Central memory CD8-positive, alpha-beta T cell (primary cell): ENCODE data around the gene CYB5A.
"Not testable (repeated sequence)": the region's sequence is repeated elsewhere in the genome, so short reads cannot be mapped to it uniquely, and the experiment has no call there.

Experiments
- ATAC-seq: fragments of 150-1000 bp; cut with Tn5 transposase; replicated peaks from 2 replicates; pipeline ENCODE4 v1.10.0; 2022; ENCODE audit warnings: mild to moderate bottlenecking, moderate FRiP score, moderate number of reproducible peaks; ENCODE audit not compliant: poor library complexity, severe bottlenecking; ENCODE audit errors: extremely low read depth
- DNase-seq, 2 donors: peaks; one replicate each; pipeline ENCODE4 v3.0.0; 2021; ENCODE audit warnings: low spot score in 2 of 2
- H3K27ac Mint-ChIP-seq: one replicate; pipeline ENCODE4 v1.8.0; 2022; ENCODE audit warnings: low read depth, mild to moderate bottlenecking, moderate library complexity, mixed read lengths
- H3K27me3 Mint-ChIP-seq: one replicate; pipeline ENCODE4 v1.8.0; 2022; ENCODE audit warnings: mixed read lengths
- H3K36me3 Mint-ChIP-seq: one replicate; pipeline ENCODE4 v1.8.0; 2022; ENCODE audit warnings: mild to moderate bottlenecking, moderate library complexity, mixed read lengths; ENCODE audit not compliant: insufficient read depth
- H3K4me1 Mint-ChIP-seq: one replicate; pipeline ENCODE4 v1.8.0; 2022; ENCODE audit warnings: mixed read lengths
- H3K4me3 Mint-ChIP-seq: one replicate; pipeline ENCODE4 v1.8.0; 2022; ENCODE audit warnings: mild to moderate bottlenecking, moderate library complexity, mixed read lengths
- H3K9me3 Mint-ChIP-seq: one replicate; pipeline ENCODE4 v1.8.0; 2022; ENCODE audit warnings: mixed read lengths

Gene CYB5A

GRCh38 chr18:74291771-74292540, at the start of gene CYB5A:
CYB5A (minus strand) TSS chr18:74291963; CDS start chr18:74291875, 88 bp downstream.
- H3K27ac Mint-ChIP-seq = peak within 1 kb of the TSS; percentile 87
- H3K27me3 Mint-ChIP-seq = no peaks in the 10 kb centered on the region
- H3K36me3 Mint-ChIP-seq = peaks cover 6% of the 10 kb centered on the region
- DNase-seq (peak; percentile 98 to 99), ATAC-seq (peak; percentile 98)
- no peaks in the 10 kb centered on the region for H3K9me3 Mint-ChIP-seq
- no peak within 1 kb of the TSS for H3K4me3 Mint-ChIP-seq
- H3K4me1 Mint-ChIP-seq = peaks cover 7% of the 10 kb centered on the region

- no peak for ATAC-seq
- H3K36me3 Mint-ChIP-seq = no peaks in the 10 kb centered on the region
- H3K4me1 Mint-ChIP-seq = no peaks in the 10 kb centered on the region
- no peak for DNase-seq
- peaks cover 21% of the 10 kb centered on the region for H3K27me3 Mint-ChIP-seq
- no peak overlapping the region for H3K27ac Mint-ChIP-seq
- H3K4me3 Mint-ChIP-seq = no peak overlapping the region
- H3K9me3 Mint-ChIP-seq = no peaks in the 10 kb centered on the region
Observed at GRCh38 chr18:74337912-74338309, 46.1 kb upstream of the CYB5A start.

- Mint-ChIP-seq H3K4me1 (no peaks in the 10 kb centered on the region), H3K27ac (no peak overlapping the region), H3K4me3 (no peak overlapping the region), H3K9me3 (no peaks in the 10 kb centered on the region), H3K36me3 (no peaks in the 10 kb centered on the region), H3K27me3 (peaks cover 21% of the 10 kb centered on the region)
- DNase-seq (no peak), ATAC-seq (no peak)
Observed at GRCh38 chr18:74337155-74337911, 45.6 kb upstream of the CYB5A start.

GRCh38 chr18:74336656-74337055, 44.9 kb upstream of the CYB5A start:
- Mint-ChIP-seq H3K4me1 (no peaks in the 10 kb centered on the region), H3K9me3 (no peaks in the 10 kb centered on the region), H3K4me3 (no peak overlapping the region), H3K36me3 (no peaks in the 10 kb centered on the region), H3K27ac (no peak overlapping the region), H3K27me3 (peaks cover 23% of the 10 kb centered on the region)
- DNase-seq = no peak
- ATAC-seq = no peak

- H3K36me3 Mint-ChIP-seq = no peaks in the 10 kb centered on the region
- ATAC-seq (no peak), DNase-seq (no peak)
- H3K27me3 Mint-ChIP-seq = peaks cover 23% of the 10 kb centered on the region
- no peak overlapping the region for H3K27ac Mint-ChIP-seq
- no peaks in the 10 kb centered on the region for H3K9me3 Mint-ChIP-seq
- no peaks in the 10 kb centered on the region for H3K4me1 Mint-ChIP-seq
- H3K4me3 Mint-ChIP-seq = no peak overlapping the region
Observed at GRCh38 chr18:74334242-74334893, 42.6 kb upstream of the CYB5A start.

- DNase-seq (no peak), ATAC-seq (no peak)
- H3K27ac Mint-ChIP-seq = no peak overlapping the region
- H3K4me3 Mint-ChIP-seq = no peak overlapping the region
- H3K36me3 Mint-ChIP-seq = no peaks in the 10 kb centered on the region
- H3K9me3 Mint-ChIP-seq = no peaks in the 10 kb centered on the region
- H3K4me1 Mint-ChIP-seq = no peaks in the 10 kb centered on the region
- H3K27me3 Mint-ChIP-seq = peaks cover 20% of the 10 kb centered on the region
Observed at GRCh38 chr18:74333091-74333490, 41.3 kb upstream of the CYB5A start.

- Mint-ChIP-seq H3K27ac (no peak overlapping the region), H3K4me3 (no peak overlapping the region), H3K36me3 (no peaks in the 10 kb centered on the region), H3K27me3 (peaks cover 17% of the 10 kb centered on the region), H3K9me3 (no peaks in the 10 kb centered on the region), H3K4me1 (no peaks in the 10 kb centered on the region)
- DNase-seq (no peak), ATAC-seq (no peak)
Observed at GRCh38 chr18:74331404-74331803, 39.6 kb upstream of the CYB5A start.

- Mint-ChIP-seq H3K27ac (no peak overlapping the region), H3K9me3 (no peaks in the 10 kb centered on the region), H3K4me3 (no peak overlapping the region), H3K27me3 (peaks cover 33% of the 10 kb centered on the region), H3K4me1 (no peaks in the 10 kb centered on the region), H3K36me3 (no peaks in the 10 kb centered on the region)
- no peak for ATAC-seq
- DNase-seq = no peak
Observed at GRCh38 chr18:74329688-74330205, 38.0 kb upstream of the CYB5A start.

GRCh38 chr18:74328206-74328605, 36.4 kb upstream of the CYB5A start:
- Mint-ChIP-seq H3K4me1 (no peaks in the 10 kb centered on the region), H3K27ac (no peak overlapping the region), H3K9me3 (no peaks in the 10 kb centered on the region), H3K4me3 (no peak overlapping the region), H3K27me3 (peaks cover 38% of the 10 kb centered on the region), H3K36me3 (no peaks in the 10 kb centered on the region)
- DNase-seq = no peak
- no peak for ATAC-seq

GRCh38 chr18:74326791-74327190, 35.0 kb upstream of the CYB5A start:
- H3K9me3 Mint-ChIP-seq, H3K4me1 Mint-ChIP-seq, H3K27ac Mint-ChIP-seq, DNase-seq, H3K36me3 Mint-ChIP-seq, ATAC-seq, H3K4me3 Mint-ChIP-seq: not testable (repeated sequence)
- peaks cover 38% of the 10 kb centered on the region for H3K27me3 Mint-ChIP-seq

GRCh38 chr18:74326231-74326630, 34.5 kb upstream of the CYB5A start:
- Mint-ChIP-seq H3K27ac (no peak overlapping the region), H3K4me1 (no peaks in the 10 kb centered on the region), H3K9me3 (no peaks in the 10 kb centered on the region), H3K36me3 (no peaks in the 10 kb centered on the region), H3K4me3 (no peak overlapping the region), H3K27me3 (peaks cover 38% of the 10 kb centered on the region)
- DNase-seq = no peak
- ATAC-seq = no peak

GRCh38 chr18:74316257-74317170, 24.8 kb upstream of the CYB5A start:
- H3K9me3 Mint-ChIP-seq = no peaks in the 10 kb centered on the region
- no peak overlapping the region for H3K4me3 Mint-ChIP-seq
- no peak overlapping the region for H3K27ac Mint-ChIP-seq
- no peaks in the 10 kb centered on the region for H3K4me1 Mint-ChIP-seq
- DNase-seq (no peak), ATAC-seq (no peak)
- no peaks in the 10 kb centered on the region for H3K36me3 Mint-ChIP-seq
- H3K27me3 Mint-ChIP-seq = peaks cover 33% of the 10 kb centered on the region
